ENCODE measurements around the gene CLCA2. TPM values are rescaled to one million over a fixed set of nuclear protein-coding genes. Genes with fewer than 3 reads are reported as not detected.

CLCA2 gene
- total RNA-seq, 1 experiment from 2014 or later: not detected

- H3K27me3 ChIP-seq (replicated peaks): no peaks in the 10 kb centered on the region
- DNase-seq (ENCODE audit: low read depth in 1 of 2, low spot score in 2 of 2): no peak
- H3K4me1 ChIP-seq (replicated peaks): no peaks in the 10 kb centered on the region
- no peak overlapping the region for H3K4me3 ChIP-seq
- H3K9me3 ChIP-seq (replicated peaks): no peaks in the 10 kb centered on the region
- H3K36me3 ChIP-seq: no peaks in the 10 kb centered on the region
- H3K27ac ChIP-seq: no peak overlapping the region
Measured at GRCh38 chr1:86445919-86446318, 21.9 kb downstream of the CLCA2 start.

- H3K27ac ChIP-seq: no peak overlapping the region
- DNase-seq (ENCODE audit: low read depth in 1 of 2, low spot score in 2 of 2): no peak
Measured at GRCh38 chr1:86447198-86447790, 23.3 kb downstream of the CLCA2 start.

GRCh38 chr1:86448670-86449069 lies 24.7 kb downstream of the CLCA2 start:
- Histone ChIP-seq H3K9me3 (replicated peaks) (no peaks in the 10 kb centered on the region), H3K27me3 (replicated peaks) (no peaks in the 10 kb centered on the region), H3K4me1 (replicated peaks) (no peaks in the 10 kb centered on the region), H3K36me3 (no peaks in the 10 kb centered on the region), H3K4me3 (no peak overlapping the region), H3K27ac (no peak overlapping the region)
- DNase-seq (ENCODE audit: low read depth in 1 of 2, low spot score in 2 of 2): no peak

More at GRCh38 chr1:86447198-86447790, 23.3 kb downstream of the CLCA2 start:
- H3K27me3 ChIP-seq (replicated peaks): no peaks in the 10 kb centered on the region
- H3K9me3 ChIP-seq (replicated peaks): no peaks in the 10 kb centered on the region
- H3K4me3 ChIP-seq: no peak overlapping the region
- no peaks in the 10 kb centered on the region for H3K36me3 ChIP-seq
- H3K4me1 ChIP-seq (replicated peaks): no peaks in the 10 kb centered on the region

- H3K27me3 ChIP-seq (replicated peaks): no peaks in the 10 kb centered on the region
- no peak overlapping the region for H3K27ac ChIP-seq
- H3K36me3 ChIP-seq: no peaks in the 10 kb centered on the region
- no peak for DNase-seq (ENCODE audit: low read depth in 1 of 2, low spot score in 2 of 2)
- no peak overlapping the region for H3K4me3 ChIP-seq
- no peaks in the 10 kb centered on the region for H3K4me1 ChIP-seq (replicated peaks)
- H3K9me3 ChIP-seq (replicated peaks): no peaks in the 10 kb centered on the region
Measured at GRCh38 chr1:86449103-86449502, 25.1 kb downstream of the CLCA2 start.

- DNase-seq (ENCODE audit: low read depth in 1 of 2, low spot score in 2 of 2): no peak
- Histone ChIP-seq H3K4me3 (no peak overlapping the region), H3K27ac (no peak overlapping the region), H3K27me3 (replicated peaks) (no peaks in the 10 kb centered on the region), H3K36me3 (no peaks in the 10 kb centered on the region), H3K4me1 (replicated peaks) (no peaks in the 10 kb centered on the region), H3K9me3 (replicated peaks) (no peaks in the 10 kb centered on the region)
Measured at GRCh38 chr1:86450847-86451246, 26.9 kb downstream of the CLCA2 start.

- no peak overlapping the region for H3K4me3 ChIP-seq
- H3K27ac ChIP-seq: no peak overlapping the region
- no peaks in the 10 kb centered on the region for H3K27me3 ChIP-seq (replicated peaks)
- no peak for DNase-seq (ENCODE audit: low read depth in 1 of 2, low spot score in 2 of 2)
- no peaks in the 10 kb centered on the region for H3K36me3 ChIP-seq
- H3K4me1 ChIP-seq (replicated peaks): no peaks in the 10 kb centered on the region
- no peaks in the 10 kb centered on the region for H3K9me3 ChIP-seq (replicated peaks)
Measured at GRCh38 chr1:86453664-86454063, 29.7 kb downstream of the CLCA2 start.

- Histone ChIP-seq H3K4me1 (replicated peaks) (no peaks in the 10 kb centered on the region), H3K27ac (no peak overlapping the region), H3K4me3 (no peak overlapping the region), H3K27me3 (replicated peaks) (no peaks in the 10 kb centered on the region), H3K36me3 (no peaks in the 10 kb centered on the region), H3K9me3 (replicated peaks) (no peaks in the 10 kb centered on the region)
- no peak for DNase-seq (ENCODE audit: low read depth in 1 of 2, low spot score in 2 of 2)
Measured at GRCh38 chr1:86455073-86455472, 31.1 kb downstream of the CLCA2 start.

GRCh38 chr1:86460998-86461397 lies 37.0 kb downstream of the CLCA2 start:
- no peaks in the 10 kb centered on the region for H3K9me3 ChIP-seq (replicated peaks)
- no peak for DNase-seq (ENCODE audit: low read depth in 1 of 2, low spot score in 2 of 2)
- H3K4me3 ChIP-seq: no peak overlapping the region
- H3K36me3 ChIP-seq: no peaks in the 10 kb centered on the region
- no peaks in the 10 kb centered on the region for H3K27me3 ChIP-seq (replicated peaks)
- H3K27ac ChIP-seq: no peak overlapping the region
- no peaks in the 10 kb centered on the region for H3K4me1 ChIP-seq (replicated peaks)

- DNase-seq (ENCODE audit: low read depth in 1 of 2, low spot score in 2 of 2): no peak
- Histone ChIP-seq H3K27me3 (replicated peaks) (no peaks in the 10 kb centered on the region), H3K36me3 (no peaks in the 10 kb centered on the region), H3K4me3 (no peak overlapping the region), H3K4me1 (replicated peaks) (no peaks in the 10 kb centered on the region), H3K27ac (no peak overlapping the region), H3K9me3 (replicated peaks) (no peaks in the 10 kb centered on the region)
Measured at GRCh38 chr1:86461482-86461881, 37.5 kb downstream of the CLCA2 start.

- no peaks in the 10 kb centered on the region for H3K27me3 ChIP-seq (replicated peaks)
- no peak for DNase-seq (ENCODE audit: low read depth in 1 of 2, low spot score in 2 of 2)
- no peaks in the 10 kb centered on the region for H3K4me1 ChIP-seq (replicated peaks)
- H3K9me3 ChIP-seq (replicated peaks): no peaks in the 10 kb centered on the region
- H3K4me3 ChIP-seq: no peak overlapping the region
- no peak overlapping the region for H3K27ac ChIP-seq
- H3K36me3 ChIP-seq: no peaks in the 10 kb centered on the region
Measured at GRCh38 chr1:86464819-86465218, 40.8 kb downstream of the CLCA2 start.

- Histone ChIP-seq H3K27me3 (replicated peaks) (no peaks in the 10 kb centered on the region), H3K4me3 (no peak overlapping the region), H3K4me1 (replicated peaks) (no peaks in the 10 kb centered on the region), H3K36me3 (no peaks in the 10 kb centered on the region), H3K9me3 (replicated peaks) (no peaks in the 10 kb centered on the region), H3K27ac (no peak overlapping the region)
- no peak for DNase-seq (ENCODE audit: low read depth in 1 of 2, low spot score in 2 of 2)
Measured at GRCh38 chr1:86466109-86466844, 42.3 kb downstream of the CLCA2 start.

- Histone ChIP-seq H3K4me3 (no peak overlapping the region), H3K36me3 (no peaks in the 10 kb centered on the region), H3K4me1 (replicated peaks) (no peaks in the 10 kb centered on the region), H3K27me3 (replicated peaks) (no peaks in the 10 kb centered on the region), H3K27ac (no peak overlapping the region), H3K9me3 (replicated peaks) (no peaks in the 10 kb centered on the region)
- DNase-seq (ENCODE audit: low read depth in 1 of 2, low spot score in 2 of 2): no peak
Measured at GRCh38 chr1:86466986-86467385, 43.0 kb downstream of the CLCA2 start.

GRCh38 chr1:86468501-86468977 lies 44.6 kb downstream of the CLCA2 start, which contains the start of gene CLCA1:
TSS of gene CLCA1 (plus strand) at chr1:86468927. CDS start at chr1:86468972, 45 bp downstream.
- DNase-seq (ENCODE audit: low read depth in 1 of 2, low spot score in 2 of 2): no peak
- Histone ChIP-seq H3K4me3 (no peak within 1 kb of the TSS), H3K36me3 (no peaks in the 10 kb centered on the region), H3K27ac (no peak within 1 kb of the TSS), H3K9me3 (replicated peaks) (no peaks in the 10 kb centered on the region), H3K4me1 (replicated peaks) (no peaks in the 10 kb centered on the region), H3K27me3 (replicated peaks) (no peaks in the 10 kb centered on the region)

GRCh38 chr1:86470859-86471258 lies 46.9 kb downstream of the CLCA2 start:
- Histone ChIP-seq H3K9me3 (replicated peaks) (no peaks in the 10 kb centered on the region), H3K27ac (no peak overlapping the region)
- DNase-seq (ENCODE audit: low read depth in 1 of 2, low spot score in 2 of 2): no peak

More at GRCh38 chr1:86470859-86471258, 46.9 kb downstream of the CLCA2 start:
- Histone ChIP-seq H3K4me3 (no peak overlapping the region), H3K27me3 (replicated peaks) (no peaks in the 10 kb centered on the region), H3K4me1 (replicated peaks) (no peaks in the 10 kb centered on the region), H3K36me3 (no peaks in the 10 kb centered on the region)
